ENCODE data around the gene ADGRF1.
"Not testable (repeated sequence)": the region's sequence is repeated elsewhere in the genome, so short reads cannot be mapped to it uniquely, and the experiment has no call there.

ADGRF1 gene

GRCh38 chr6:47061309-47062300 is 19.5 kb upstream of the ADGRF1 start:
- no peak for DNase-seq

- DNase-seq: no peak
Observed at GRCh38 chr6:47059216-47059885, 17.2 kb upstream of the ADGRF1 start.

- DNase-seq: no peak
Observed at GRCh38 chr6:47057830-47058540, 15.9 kb upstream of the ADGRF1 start.

GRCh38 chr6:47056832-47057231 is 14.7 kb upstream of the ADGRF1 start:
- DNase-seq: no peak

- not testable (repeated sequence) for DNase-seq
Observed at GRCh38 chr6:47054302-47054701, 12.2 kb upstream of the ADGRF1 start.

GRCh38 chr6:47048638-47049037 is 6.5 kb upstream of the ADGRF1 start:
- no peak for DNase-seq

- DNase-seq: peak; percentile 88
Observed at GRCh38 chr6:47047479-47048407, 5.6 kb upstream of the ADGRF1 start.

- DNase-seq: no peak
Observed at GRCh38 chr6:47047097-47047478, 5.0 kb upstream of the ADGRF1 start.

- DNase-seq: no peak
Observed at GRCh38 chr6:47044397-47044796, 2.3 kb upstream of the ADGRF1 start.

GRCh38 chr6:47043286-47043685 is 1.2 kb upstream of the ADGRF1 start:
- no peak for DNase-seq

GRCh38 chr6:47041741-47042140 is 391 bp downstream of the ADGRF1 start:
- DNase-seq: no peak

GRCh38 chr6:47034926-47035325 is 7.2 kb downstream of the ADGRF1 start:
- peak; percentile 83 for DNase-seq

GRCh38 chr6:47034421-47034820 is 7.7 kb downstream of the ADGRF1 start:
- DNase-seq: no peak

GRCh38 chr6:47032974-47033765 is 9.0 kb downstream of the ADGRF1 start:
- DNase-seq: peak; percentile 35

GRCh38 chr6:47031656-47032055 is 10.5 kb downstream of the ADGRF1 start:
- DNase-seq: no peak

- DNase-seq: no peak
Observed at GRCh38 chr6:47029865-47030561, 12.1 kb downstream of the ADGRF1 start.

- no peak for DNase-seq
Observed at GRCh38 chr6:47028835-47029360, 13.2 kb downstream of the ADGRF1 start.

- no peak for DNase-seq
Observed at GRCh38 chr6:47027315-47027714, 14.8 kb downstream of the ADGRF1 start.

- DNase-seq: no peak
Observed at GRCh38 chr6:47026679-47027078, 15.5 kb downstream of the ADGRF1 start.

GRCh38 chr6:47023573-47023972 is 18.6 kb downstream of the ADGRF1 start:
- no peak for DNase-seq
